ENCODE results near the gene NMBR. TPM values are rescaled to one million over a fixed set of nuclear protein-coding genes. Genes with fewer than 3 reads are reported as not detected.

The NMBR gene
- total RNA-seq, 1 experiment from 2014 or later = not detected

DNA sequence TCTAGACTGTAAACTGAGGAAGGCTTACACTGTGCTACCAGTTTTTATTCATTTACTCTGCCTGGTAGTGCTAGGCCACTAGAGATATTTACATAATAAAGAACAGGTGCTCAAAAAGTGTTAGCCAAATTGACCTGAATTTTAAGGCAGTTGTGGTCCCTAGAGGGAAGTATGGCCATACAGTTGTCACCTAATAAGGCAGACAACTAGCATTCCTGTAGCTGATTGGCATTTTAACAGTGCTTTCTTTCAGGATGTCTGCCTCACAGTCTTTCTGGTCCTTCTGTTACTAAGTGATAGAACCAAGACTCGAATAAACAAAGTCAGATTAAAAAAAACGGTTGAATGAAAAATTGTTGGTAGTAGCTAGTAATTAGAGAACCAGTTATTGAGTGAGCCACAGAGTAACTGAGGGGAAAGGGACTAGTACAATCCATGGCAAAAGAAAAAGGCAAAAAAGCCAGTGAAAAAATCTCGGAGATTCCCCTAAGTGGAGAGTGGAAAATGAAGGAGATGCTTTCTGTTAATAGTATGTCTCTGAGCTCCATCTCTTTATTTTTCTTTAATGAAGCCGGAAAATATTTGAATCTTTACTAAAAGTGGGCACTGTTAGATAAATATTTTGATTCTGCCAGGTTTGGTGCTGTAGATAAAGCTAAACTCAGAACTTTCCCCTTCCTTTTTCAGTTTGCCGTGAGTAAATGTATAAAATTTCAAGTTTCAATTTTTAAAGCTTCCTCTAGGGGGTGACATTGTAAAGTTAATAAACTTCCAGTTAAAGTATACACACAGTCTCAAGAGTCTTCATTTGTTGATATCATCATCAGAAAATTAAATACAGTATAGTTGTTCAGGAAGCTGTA lies 9.2 kb upstream of the NMBR start:
- intact Hi-C loops (cut with micrococcal nuclease) = loop anchor here (1.0 to 5.0 kb wide), 2 partner anchors 232 to 316 kb away; no protein-coding TSS in a partner anchor
- TF ChIP-seq RAD21 (IDR thresholded peaks at IDR 0.05; ENCODE audit: low read depth) (peak; percentile 57), SP1 (IDR thresholded peaks at IDR 0.05; ENCODE audit: low read depth) (no peak), CTCF (IDR thresholded peaks at IDR 0.05 in 2 of 3, conservative IDR thresholded peaks at IDR 0.05 in 1 of 3; ENCODE audit: borderline replicate concordance in 1 of 3, insufficient read depth in 1 of 3, low read depth in 2 of 3, low read length in 2 of 3) (peak in 2 of 3 experiments; percentile 50 to 58; a peak in 3 of 6 replicates)
- POLR2A ChIA-PET = no interaction called here
- peaks cover 21% of the 10 kb centered on the region; the same call in 1 of the 2 replicates for H4K20me1 ChIP-seq (ENCODE audit: insufficient read depth)
- no peak overlapping the region for H3K27ac ChIP-seq (ENCODE audit: low read depth, low read length)
- H3K4me3 ChIP-seq (replicated peaks in 1 of 2; ENCODE audit: low read depth in 1 of 2, low read length in 2 of 2) = no peak overlapping the region
- no peaks in the 10 kb centered on the region for H3K36me3 ChIP-seq (ENCODE audit: control insufficient read depth in 1 of 2, insufficient read depth in 2 of 2, low read length in 2 of 2)
- DNase-seq (ENCODE audit: low read depth, low spot score) = peak; percentile 2
- no peaks in the 10 kb centered on the region for H3K9me3 ChIP-seq (ENCODE audit: control insufficient read depth in 1 of 2, insufficient read depth in 1 of 2, low read depth in 1 of 2, low read length in 2 of 2)
- H3K9ac ChIP-seq (ENCODE audit: low read length) = no peak overlapping the region
- RAD21 ChIA-PET (ENCODE audit: low non-redundant PET in 1 of 2, low total read pairs in 2 of 2, uncharacterized antibody in 2 of 2, unreplicated experiment in 2 of 2) = interaction anchor here (0.7 to 0.8 kb wide), 2 partner anchors 52 to 231 kb away, joined by 3 read pairs; no protein-coding TSS in a partner anchor
- peak; percentile 62; the same call in 1 of the 2 replicates for ATAC-seq
- no peaks in the 10 kb centered on the region for H3K4me1 ChIP-seq (ENCODE audit: control insufficient read depth in 1 of 2, insufficient read depth in 2 of 2, low read length in 2 of 2)
- no peak overlapping the region for H2AFZ ChIP-seq (ENCODE audit: low read depth, low read length, poor library complexity, severe bottlenecking)
- H3K79me2 ChIP-seq (ENCODE audit: insufficient read depth, low read length) = peaks cover 98% of the 10 kb centered on the region
- CTCF ChIA-PET = interaction anchor here (0.8 to 2.3 kb wide), 16 partner anchors 9 to 410 kb away, joined by 3 to 21 read pairs (median 4); partner anchors contain the start of genes NMBR and VTA1
- no peaks in the 10 kb centered on the region for H3K9me2 ChIP-seq (ENCODE audit: insufficient read depth)
- BruUV-seq (replicated peaks) = no TSS peak
- no peaks in the 10 kb centered on the region for H3K27me3 ChIP-seq (ENCODE audit: insufficient read depth, low read length)
- H3K4me2 ChIP-seq (ENCODE audit: low read length) = no peak overlapping the region

DNA sequence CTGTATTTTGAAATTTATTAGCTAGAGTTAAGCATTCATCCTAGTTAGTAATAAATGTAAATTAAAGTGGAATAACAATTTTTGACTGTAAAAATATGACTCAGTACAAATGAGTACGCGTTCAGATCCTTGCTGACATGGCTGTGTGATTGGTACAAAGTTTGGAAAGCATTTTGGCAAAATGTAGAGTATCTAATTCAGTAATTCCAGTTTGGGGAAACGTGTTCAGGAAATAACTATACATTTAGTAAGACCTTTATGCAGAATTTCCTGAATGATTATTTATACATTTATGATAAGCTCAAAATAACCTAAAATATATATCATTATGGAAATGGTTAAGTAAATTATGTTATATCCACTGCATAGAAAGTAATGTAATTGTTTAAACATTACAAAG lies 8.2 kb upstream of the NMBR start:
- ATAC-seq = no peak
- no peak for TF ChIP-seq REST (IDR thresholded peaks at IDR 0.05; ENCODE audit: low read depth)
- no peak for TF ChIP-seq ELF1 (IDR thresholded peaks at IDR 0.05; ENCODE audit: borderline replicate concordance, low read depth)
- ChIA-PET POLR2A (no interaction called here), RAD21 (ENCODE audit: low non-redundant PET in 1 of 2, low total read pairs in 2 of 2, uncharacterized antibody in 2 of 2, unreplicated experiment in 2 of 2) (no interaction called here), CTCF (interaction anchor here (1.0 to 2.3 kb wide), 6 partner anchors 8 to 319 kb away, joined by 3 to 21 read pairs (median 4); partner anchors contain the start of gene NMBR)
- no peaks in the 10 kb centered on the region for H3K9me2 ChIP-seq (ENCODE audit: insufficient read depth)
- no peak overlapping the region for H3K4me3 ChIP-seq (replicated peaks in 1 of 2; ENCODE audit: low read depth in 1 of 2, low read length in 2 of 2)
- H3K4me1 ChIP-seq (ENCODE audit: control insufficient read depth in 1 of 2, insufficient read depth in 2 of 2, low read length in 2 of 2) = no peaks in the 10 kb centered on the region
- no peaks in the 10 kb centered on the region for H3K36me3 ChIP-seq (ENCODE audit: control insufficient read depth in 1 of 2, insufficient read depth in 2 of 2, low read length in 2 of 2)
- no peak for DNase-seq (ENCODE audit: low read depth, low spot score)
- H3K9ac ChIP-seq (ENCODE audit: low read length) = no peak overlapping the region
- no TSS peak for BruUV-seq (replicated peaks)
- H3K4me2 ChIP-seq (ENCODE audit: low read length) = no peak overlapping the region
- H3K27ac ChIP-seq (ENCODE audit: low read depth, low read length) = no peak overlapping the region
- H3K9me3 ChIP-seq (ENCODE audit: control insufficient read depth in 1 of 2, insufficient read depth in 1 of 2, low read depth in 1 of 2, low read length in 2 of 2) = no peaks in the 10 kb centered on the region
- H4K20me1 ChIP-seq (ENCODE audit: insufficient read depth) = peaks cover 16% of the 10 kb centered on the region; the same call in 1 of the 2 replicates
- H3K27me3 ChIP-seq (ENCODE audit: insufficient read depth, low read length) = no peaks in the 10 kb centered on the region
- intact Hi-C loops (cut with micrococcal nuclease) = loop anchor here (5.0 kb wide), 1 partner anchor 317 kb away; no protein-coding TSS in a partner anchor
- H2AFZ ChIP-seq (ENCODE audit: low read depth, low read length, poor library complexity, severe bottlenecking) = no peak overlapping the region
- peaks cover 98% of the 10 kb centered on the region for H3K79me2 ChIP-seq (ENCODE audit: insufficient read depth, low read length)

All from HCT116 (cell line).